NCI-H2029 (cell line): ENCODE data around the gene OR52A5.
"Not testable (repeated sequence)": the region's sequence is repeated elsewhere in the genome, so short reads cannot be mapped to it uniquely, and the experiment has no call there.

Experiments used
- DNase-seq: peaks from one replicate; lab custom pipeline; 2025; lab: John Stamatoyannopoulos, UW

OR52A5 gene

GRCh38 chr11:5137996-5138395 lies at the start of gene OR52A5:
Gene OR52A5 (minus strand): TSS chr11:5138356. CDS start chr11:5132642, 5,714 bp downstream.
- no peak for DNase-seq

GRCh38 chr11:5178046-5178837 lies 40.1 kb upstream of the OR52A5 start:
- DNase-seq = no peak

- DNase-seq = no peak
Observed at GRCh38 chr11:5174934-5175333, 36.8 kb upstream of the OR52A5 start.

- no peak for DNase-seq
Observed at GRCh38 chr11:5171856-5172255, 33.7 kb upstream of the OR52A5 start.

- DNase-seq = not testable (repeated sequence)
Observed at GRCh38 chr11:5165898-5166297, 27.7 kb upstream of the OR52A5 start.

- not testable (repeated sequence) for DNase-seq
Observed at GRCh38 chr11:5164807-5165206, 26.7 kb upstream of the OR52A5 start.

- not testable (repeated sequence) for DNase-seq
Observed at GRCh38 chr11:5161045-5161444, 22.9 kb upstream of the OR52A5 start.

- not testable (repeated sequence) for DNase-seq
Observed at GRCh38 chr11:5160217-5160616, 22.1 kb upstream of the OR52A5 start.

GRCh38 chr11:5159806-5160205 lies 21.6 kb upstream of the OR52A5 start:
- no peak for DNase-seq

- no peak for DNase-seq
Observed at GRCh38 chr11:5154657-5155056, 16.5 kb upstream of the OR52A5 start, which contains the start of gene OR52A1. Gene OR52A1 (minus strand): TSS chr11:5154757. CDS start chr11:5152369, 2,388 bp downstream.

GRCh38 chr11:5153574-5154431 lies 15.6 kb upstream of the OR52A5 start:
- DNase-seq = no peak

- no peak for DNase-seq
Observed at GRCh38 chr11:5151713-5152153, 13.6 kb upstream of the OR52A5 start.

GRCh38 chr11:5144206-5144605 lies 6.0 kb upstream of the OR52A5 start:
- DNase-seq = not testable (repeated sequence)

- DNase-seq = no peak
Observed at GRCh38 chr11:5137014-5137413, 1.1 kb downstream of the OR52A5 start.

- no peak for DNase-seq
Observed at GRCh38 chr11:5136261-5136660, 1.9 kb downstream of the OR52A5 start.

GRCh38 chr11:5131584-5132335 lies 6.4 kb downstream of the OR52A5 start:
- no peak for DNase-seq

GRCh38 chr11:5129457-5129877 lies 8.7 kb downstream of the OR52A5 start:
- no peak for DNase-seq

GRCh38 chr11:5124891-5125620 lies 13.1 kb downstream of the OR52A5 start:
- no peak for DNase-seq

GRCh38 chr11:5123802-5124521 lies 14.2 kb downstream of the OR52A5 start:
- DNase-seq = peak; percentile 32

- no peak for DNase-seq
Observed at GRCh38 chr11:5118893-5119292, 19.3 kb downstream of the OR52A5 start.

GRCh38 chr11:5117588-5117987 lies 20.6 kb downstream of the OR52A5 start:
- no peak for DNase-seq
